ENCODE results near the gene IRF9. TPM values are rescaled to one million over a fixed set of nuclear protein-coding genes. Genes with fewer than 3 reads are reported as not detected.
A peak's percentile ranks its signal among the peaks of the same experiment; 100 is the strongest.

The IRF9 gene
- total RNA-seq, 1 experiment from 2014 or later = 27.6 TPM

DNA sequence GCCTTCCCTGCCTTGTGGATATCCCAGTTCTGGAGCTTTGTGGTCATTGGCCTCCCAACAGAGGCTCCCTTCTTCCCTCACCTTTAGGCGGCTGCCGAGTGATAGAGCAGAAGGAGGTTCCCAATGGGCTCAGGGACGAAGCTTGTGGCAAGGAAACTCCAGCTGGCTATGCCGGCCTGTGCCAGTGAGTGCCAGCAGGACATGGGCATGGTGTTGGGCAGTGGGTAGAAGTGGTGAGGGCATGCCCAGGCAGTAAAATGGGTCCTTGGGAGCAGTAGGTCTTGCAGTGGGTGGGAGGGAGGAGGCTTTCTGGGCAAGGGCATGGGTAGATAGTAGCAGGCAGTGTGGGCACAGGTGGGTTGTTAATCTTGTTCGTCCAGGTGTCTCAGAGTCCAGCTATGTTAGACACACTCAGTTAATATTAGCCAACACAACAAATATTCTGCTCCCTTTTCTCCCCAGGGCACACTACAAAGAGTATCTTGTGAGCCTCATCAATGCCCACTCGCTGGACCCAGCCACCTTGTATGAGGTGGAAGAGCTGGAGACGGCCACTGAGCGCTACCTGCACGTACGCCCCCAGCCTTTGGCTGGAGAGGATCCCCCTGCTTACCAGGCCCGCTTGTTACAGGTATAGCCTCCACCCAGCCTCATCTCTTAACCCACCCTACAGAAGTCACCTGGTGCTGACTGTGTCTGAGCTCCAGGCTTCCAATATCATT lies 1.1 kb upstream of the IRF9 start:
- H2BK120ac ChIP-seq (ENCODE audit: low read depth, low read length, poor library complexity, severe bottlenecking) = no peak overlapping the region
- no peak overlapping the region for H2AFZ ChIP-seq (ENCODE audit: low read length)
- H3K27ac ChIP-seq (ENCODE audit: insufficient read length, low read depth, low read length) = no peak overlapping the region
- H3T11ph ChIP-seq (ENCODE audit: low read length) = no peak overlapping the region
- no peak overlapping the region for H3K56ac ChIP-seq (ENCODE audit: insufficient read length, low read depth, low read length)
- no peaks in the 10 kb centered on the region for H3K9me3 ChIP-seq (ENCODE audit: control insufficient read depth, low read depth, low read length)
- no peaks in the 10 kb centered on the region for H3K27me3 ChIP-seq (ENCODE audit: insufficient read depth, low read length)
- no peak overlapping the region; a peak in 1 of 5 replicates for H3K4me3 Mint-ChIP-seq
- peak overlapping the region in 1 of 3 experiments; percentile 79; a peak in 2 of 7 replicates for H3K27ac Mint-ChIP-seq
- no peaks in the 10 kb centered on the region for H4K20me1 ChIP-seq (ENCODE audit: control insufficient read depth, insufficient read depth, insufficient read length)
- no peak overlapping the region for H2BK20ac ChIP-seq (ENCODE audit: low read depth, low read length, poor library complexity, severe bottlenecking)
- peaks cover 11 to 13% of the 10 kb centered on the region in 2 experiments for H3K4me1 Mint-ChIP-seq
- no peaks in the 10 kb centered on the region for H3K9me3 Mint-ChIP-seq
- no peak overlapping the region for H2BK5ac ChIP-seq (ENCODE audit: insufficient read length, low read length)
- WGBS (ENCODE audit: extremely low coverage, insufficient read length, low lambda C conversion rate) = no CpG with 5 or more reads among the region's 11 CpGs
- H3K9ac ChIP-seq (ENCODE audit: extremely low read depth, insufficient read length, low read length) = no peak overlapping the region
- no peak overlapping the region for H3K18ac ChIP-seq (ENCODE audit: insufficient read length, low read depth, low read length)
- no peaks in the 10 kb centered on the region for H3K79me2 ChIP-seq (ENCODE audit: insufficient read depth, low read length)
- H3K27me3 Mint-ChIP-seq (ENCODE audit: low read depth) = no peaks in the 10 kb centered on the region; the same call in 1 of the 2 replicates
- peaks cover 30 to 64% (median 61%) of the 10 kb centered on the region in 3 experiments for H3K36me3 Mint-ChIP-seq (ENCODE audit: insufficient read depth in 1 of 3, low read depth in 3 of 3)
- no peak overlapping the region for H4K8ac ChIP-seq (replicated peaks; ENCODE audit: insufficient read length, low read depth, low read length)
- no peak overlapping the region for H4K91ac ChIP-seq (ENCODE audit: insufficient read length, low read depth, low read length)
- no peak for DNase-seq
- no peak overlapping the region for H3K4me2 ChIP-seq (ENCODE audit: insufficient read depth, insufficient read length, low read length)
- H3K4ac ChIP-seq (ENCODE audit: low read depth, low read length) = no peak overlapping the region
- H3K79me1 ChIP-seq (ENCODE audit: insufficient read depth, low read depth, low read length, poor library complexity, severe bottlenecking) = no peaks in the 10 kb centered on the region
- no peak overlapping the region for H4K5ac ChIP-seq (ENCODE audit: insufficient read length, low read depth, low read length)
- TF ChIP-seq, protein P1, sequence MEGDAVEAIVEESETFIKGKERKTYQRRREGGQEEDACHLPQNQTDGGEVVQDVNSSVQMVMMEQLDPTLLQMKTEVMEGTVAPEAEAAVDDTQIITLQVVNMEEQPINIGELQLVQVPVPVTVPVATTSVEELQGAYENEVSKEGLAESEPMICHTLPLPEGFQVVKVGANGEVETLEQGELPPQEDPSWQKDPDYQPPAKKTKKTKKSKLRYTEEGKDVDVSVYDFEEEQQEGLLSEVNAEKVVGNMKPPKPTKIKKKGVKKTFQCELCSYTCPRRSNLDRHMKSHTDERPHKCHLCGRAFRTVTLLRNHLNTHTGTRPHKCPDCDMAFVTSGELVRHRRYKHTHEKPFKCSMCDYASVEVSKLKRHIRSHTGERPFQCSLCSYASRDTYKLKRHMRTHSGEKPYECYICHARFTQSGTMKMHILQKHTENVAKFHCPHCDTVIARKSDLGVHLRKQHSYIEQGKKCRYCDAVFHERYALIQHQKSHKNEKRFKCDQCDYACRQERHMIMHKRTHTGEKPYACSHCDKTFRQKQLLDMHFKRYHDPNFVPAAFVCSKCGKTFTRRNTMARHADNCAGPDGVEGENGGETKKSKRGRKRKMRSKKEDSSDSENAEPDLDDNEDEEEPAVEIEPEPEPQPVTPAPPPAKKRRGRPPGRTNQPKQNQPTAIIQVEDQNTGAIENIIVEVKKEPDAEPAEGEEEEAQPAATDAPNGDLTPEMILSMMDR (conservative IDR thresholded peaks at IDR 0.05) = no peak
- no peak overlapping the region for H2BK15ac ChIP-seq (ENCODE audit: low read depth, low read length)
- H3K23me2 ChIP-seq (ENCODE audit: insufficient read length, low read depth, low read length, poor library complexity, severe bottlenecking) = no peaks in the 10 kb centered on the region
- no peak overlapping the region for H2AK5ac ChIP-seq (ENCODE audit: insufficient read length, low read length)
- no peak overlapping the region for H3K14ac ChIP-seq (ENCODE audit: insufficient read depth, low read length)
- H3K23ac ChIP-seq (ENCODE audit: insufficient read length, low read depth, low read length) = no peak overlapping the region
- no peak overlapping the region for H2BK12ac ChIP-seq (ENCODE audit: insufficient read length, low read depth, low read length)
- H3K4me1 ChIP-seq (ENCODE audit: insufficient read depth, low read length) = no peaks in the 10 kb centered on the region

Data from H9 (cell line).